Measurements from ENCODE around the gene LDAF1. TPM values are rescaled to one million over a fixed set of nuclear protein-coding genes. Genes with fewer than 3 reads are reported as not detected.
"Not testable (repeated sequence)": the region's sequence is repeated elsewhere in the genome, so short reads cannot be mapped to it uniquely, and the experiment has no call there.

The LDAF1 gene
- total RNA-seq, 1 experiment from 2014 or later: 104 TPM

- in situ Hi-C loops (cut with HindIII; ENCODE audit: low pct_unique_long_range_greater_than_20kb, low sequenced_read_pairs): loop anchor here (10.0 kb wide), 1 partner anchor 119 kb away; no protein-coding TSS in a partner anchor
Measured at GRCh38 chr16:21185659-21186325, 27.3 kb downstream of the LDAF1 start.

GRCh38 chr16:21186326-21186691 lies 27.8 kb downstream of the LDAF1 start:
- in situ Hi-C loops (cut with HindIII; ENCODE audit: low pct_unique_long_range_greater_than_20kb, low sequenced_read_pairs): loop anchor here (10.0 kb wide), 1 partner anchor 118 kb away; no protein-coding TSS in a partner anchor
- DNase-seq (ENCODE audit: low read depth): peak; percentile 22

More at GRCh38 chr16:21185659-21186325, 27.3 kb downstream of the LDAF1 start:
- no peak for DNase-seq (ENCODE audit: low read depth)

- no peak for DNase-seq (ENCODE audit: low read depth)
- in situ Hi-C loops (cut with HindIII; ENCODE audit: low pct_unique_long_range_greater_than_20kb, low sequenced_read_pairs): loop anchor here (10.0 kb wide), 1 partner anchor 115 kb away; no protein-coding TSS in a partner anchor
Measured at GRCh38 chr16:21189311-21189710, 30.8 kb downstream of the LDAF1 start.

- DNase-seq (ENCODE audit: low read depth): no peak
- in situ Hi-C loops (cut with HindIII; ENCODE audit: low pct_unique_long_range_greater_than_20kb, low sequenced_read_pairs): no loop called here
Measured at GRCh38 chr16:21190013-21190412, 31.5 kb downstream of the LDAF1 start.

DNA sequence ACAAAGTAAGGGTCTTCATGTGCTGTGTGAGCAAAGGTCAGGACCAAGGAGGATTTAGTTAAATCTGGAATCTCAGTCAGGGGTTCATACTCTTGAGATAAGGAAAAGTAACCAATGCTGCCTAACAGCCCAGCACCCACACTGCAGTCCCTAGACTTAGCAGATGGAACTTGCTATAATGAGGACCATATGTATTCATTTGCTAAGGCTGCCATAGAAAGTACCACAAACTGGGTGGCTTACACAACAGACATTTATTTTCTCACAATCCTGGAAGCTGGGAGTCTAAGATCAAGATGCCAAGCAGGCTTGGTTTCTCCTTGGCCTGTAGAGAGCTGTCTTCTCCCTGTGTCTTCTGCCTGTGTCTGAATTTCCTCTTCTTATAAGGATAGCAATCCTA lies 32.1 kb downstream of the LDAF1 start:
- in situ Hi-C loops (cut with HindIII; ENCODE audit: low pct_unique_long_range_greater_than_20kb, low sequenced_read_pairs): no loop called here

GRCh38 chr16:21192991-21193390 lies 34.5 kb downstream of the LDAF1 start:
- in situ Hi-C loops (cut with HindIII; ENCODE audit: low pct_unique_long_range_greater_than_20kb, low sequenced_read_pairs): no loop called here
- DNase-seq (ENCODE audit: low read depth): no peak

More for the DNA sequence above, 32.1 kb downstream of the LDAF1 start:
- no peak for DNase-seq (ENCODE audit: low read depth)

- in situ Hi-C loops (cut with HindIII; ENCODE audit: low pct_unique_long_range_greater_than_20kb, low sequenced_read_pairs): no loop called here
- peak; percentile 24 for DNase-seq (ENCODE audit: low read depth)
Measured at GRCh38 chr16:21194771-21195301, 36.4 kb downstream of the LDAF1 start.

- DNase-seq (ENCODE audit: low read depth); in situ Hi-C loops (cut with HindIII; ENCODE audit: low pct_unique_long_range_greater_than_20kb, low sequenced_read_pairs): not testable (repeated sequence)
Measured at GRCh38 chr16:21195330-21195729, 36.9 kb downstream of the LDAF1 start.

DNA sequence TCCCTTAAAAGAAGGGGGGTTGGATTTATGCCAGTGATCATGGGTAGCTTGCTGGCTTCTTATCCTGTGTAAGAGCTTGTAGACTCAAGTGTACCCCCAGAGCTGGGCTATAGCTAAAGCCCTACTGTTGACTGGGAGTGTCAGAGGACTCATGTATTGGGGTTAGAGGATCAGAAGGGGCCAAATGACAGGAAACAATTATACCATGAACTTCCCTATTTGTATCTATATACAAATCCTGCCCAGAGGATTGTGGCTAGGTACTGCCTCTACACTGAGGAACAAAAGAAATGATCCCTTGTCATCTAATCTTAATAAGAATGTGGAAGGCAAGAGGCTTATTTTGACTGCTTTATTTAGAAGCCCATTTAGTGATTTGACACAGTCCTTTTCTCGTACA lies 38.6 kb downstream of the LDAF1 start:
- in situ Hi-C loops (cut with HindIII; ENCODE audit: low pct_unique_long_range_greater_than_20kb, low sequenced_read_pairs): no loop called here

DNA sequence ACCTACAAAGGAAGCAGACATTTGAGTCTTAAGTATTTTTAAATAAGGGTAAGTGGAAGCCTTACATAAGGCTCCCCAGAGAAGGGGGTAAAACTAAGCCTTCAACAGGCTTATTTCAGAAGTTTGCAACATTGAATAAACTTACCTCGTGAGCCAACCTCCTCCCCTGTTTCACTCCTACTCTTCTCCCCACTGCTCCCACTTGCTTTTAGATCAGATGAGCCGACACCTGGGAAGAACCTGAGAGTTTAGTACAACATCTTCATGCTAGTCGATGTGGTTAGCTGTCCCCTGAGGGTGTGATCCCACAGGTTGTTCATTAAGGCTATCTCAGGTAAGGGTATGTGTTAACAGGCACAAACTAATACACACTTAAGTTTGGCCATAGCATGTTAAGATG lies 39.1 kb downstream of the LDAF1 start:
- DNase-seq (ENCODE audit: low read depth): no peak
- in situ Hi-C loops (cut with HindIII; ENCODE audit: low pct_unique_long_range_greater_than_20kb, low sequenced_read_pairs): no loop called here

More for the DNA sequence above, 38.6 kb downstream of the LDAF1 start:
- no peak for DNase-seq (ENCODE audit: low read depth)

- in situ Hi-C loops (cut with HindIII; ENCODE audit: low pct_unique_long_range_greater_than_20kb, low sequenced_read_pairs): no loop called here
- DNase-seq (ENCODE audit: low read depth): no peak
Measured at GRCh38 chr16:21199607-21200218, 41.2 kb downstream of the LDAF1 start.

DNA sequence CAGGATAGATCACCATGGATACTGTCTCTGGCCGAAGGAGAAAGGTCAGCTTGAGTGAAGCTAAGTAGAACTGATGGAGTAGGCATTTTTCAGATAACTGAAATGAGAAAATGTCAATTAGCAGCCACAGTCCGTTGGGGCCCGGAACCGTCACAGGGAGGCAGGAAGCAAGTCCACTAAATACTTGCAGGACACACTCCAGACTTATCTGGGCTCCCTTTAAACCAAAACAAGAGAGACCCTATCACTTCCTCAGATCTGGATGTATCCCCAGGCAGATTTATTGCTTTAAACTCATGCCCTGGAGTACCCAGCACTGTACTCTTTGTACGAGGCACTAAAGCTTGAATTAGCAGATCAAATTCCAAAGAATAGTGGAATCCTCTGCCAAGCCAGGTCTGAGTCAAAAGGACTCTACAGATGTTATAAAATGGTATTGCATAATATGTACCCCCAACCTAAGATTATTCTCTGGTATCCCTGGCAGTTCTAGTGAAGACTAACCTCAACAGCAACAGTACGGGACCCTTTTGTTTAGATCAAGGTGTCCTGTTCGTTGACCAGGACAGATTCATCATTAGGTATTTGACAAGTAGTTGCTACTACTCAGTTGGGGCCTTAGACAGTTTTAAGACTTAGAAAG lies 44.8 kb downstream of the LDAF1 start:
- DNase-seq (ENCODE audit: low read depth): no peak
- in situ Hi-C loops (cut with HindIII; ENCODE audit: low pct_unique_long_range_greater_than_20kb, low sequenced_read_pairs): no loop called here

DNA sequence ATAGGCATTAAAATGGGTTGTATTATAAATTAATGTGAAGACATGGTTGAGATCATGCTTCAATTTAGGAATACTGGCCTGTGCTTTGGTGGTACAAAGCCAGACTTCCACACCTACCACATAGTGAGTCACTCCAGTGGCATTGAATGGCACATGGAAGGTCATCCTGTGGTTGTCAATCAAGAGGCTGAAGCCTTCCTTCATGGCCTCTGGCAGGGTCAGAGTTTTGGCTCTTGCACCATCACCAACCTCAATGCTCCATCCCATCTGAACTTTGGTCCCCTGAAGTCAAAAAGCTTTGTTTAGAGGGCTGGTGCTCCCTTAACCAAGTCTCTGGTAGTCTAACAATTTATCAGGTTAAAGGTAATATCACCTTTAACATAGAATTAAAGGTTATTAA lies 46.8 kb downstream of the LDAF1 start:
- no peak for DNase-seq (ENCODE audit: low read depth)

DNA sequence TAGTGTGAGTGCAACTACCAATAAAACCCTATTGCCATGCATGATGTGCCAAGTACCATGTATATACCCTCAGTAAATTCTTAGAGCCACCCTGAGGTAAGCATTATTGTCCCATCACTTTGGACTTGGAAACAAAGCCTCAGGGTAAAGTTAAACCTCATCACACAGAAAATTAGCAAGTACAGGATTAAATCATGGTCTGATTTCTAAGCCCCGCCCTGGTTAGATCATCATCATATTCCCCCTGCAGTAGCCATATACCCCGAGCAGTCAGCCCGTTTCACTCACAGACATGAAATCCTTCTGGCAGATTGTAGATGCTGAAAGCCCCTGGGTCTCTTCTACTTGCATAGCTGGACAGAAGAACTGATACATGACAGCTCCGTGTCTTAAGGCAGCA lies 48.1 kb downstream of the LDAF1 start:
- in situ Hi-C loops (cut with HindIII; ENCODE audit: low pct_unique_long_range_greater_than_20kb, low sequenced_read_pairs): no loop called here
- DNase-seq (ENCODE audit: low read depth): no peak

More for the DNA sequence above, 46.8 kb downstream of the LDAF1 start:
- in situ Hi-C loops (cut with HindIII; ENCODE audit: low pct_unique_long_range_greater_than_20kb, low sequenced_read_pairs): no loop called here

- in situ Hi-C loops (cut with HindIII; ENCODE audit: low pct_unique_long_range_greater_than_20kb, low sequenced_read_pairs): no loop called here
- no peak for DNase-seq (ENCODE audit: low read depth)
Measured at GRCh38 chr16:21208446-21209230, 50.2 kb downstream of the LDAF1 start.

- in situ Hi-C loops (cut with HindIII; ENCODE audit: low pct_unique_long_range_greater_than_20kb, low sequenced_read_pairs): no loop called here
- DNase-seq (ENCODE audit: low read depth): no peak
Measured at GRCh38 chr16:21211486-21211885, 53.0 kb downstream of the LDAF1 start, which contains the start of gene ZP2. ZP2 (minus strand) TSS chr16:21211574; CDS start chr16:21211547, 27 bp downstream.

- no peak for DNase-seq (ENCODE audit: low read depth)
- in situ Hi-C loops (cut with HindIII; ENCODE audit: low pct_unique_long_range_greater_than_20kb, low sequenced_read_pairs): no loop called here
Measured at GRCh38 chr16:21214086-21214485, 55.6 kb downstream of the LDAF1 start.

GRCh38 chr16:21217121-21217520 lies 58.6 kb downstream of the LDAF1 start:
- DNase-seq (ENCODE audit: low read depth): no peak
- in situ Hi-C loops (cut with HindIII; ENCODE audit: low pct_unique_long_range_greater_than_20kb, low sequenced_read_pairs): no loop called here

All from Caki2 (cell line).